Skeletal muscle tissue (tissue), 4 donors: ENCODE measurements around the gene TRPM3. TPM values are rescaled to one million over a fixed set of nuclear protein-coding genes. Genes with fewer than 3 reads are reported as not detected.
"Not testable (repeated sequence)": the region's sequence is repeated elsewhere in the genome, so short reads cannot be mapped to it uniquely, and the experiment has no call there.

Experiments
- H3K27ac ChIP-seq: one replicate; pipeline ENCODE4 v1.7.0; 2013; ENCODE audit warnings: mild to moderate bottlenecking, low read depth, low read length, inconsistent platforms
- H3K27me3 ChIP-seq, 3 donors: one replicate each; pipeline ENCODE4 v1.7.0; 2013; ENCODE audit warnings: low read length in 3 of 3; ENCODE audit not compliant: control insufficient read depth in 3 of 3, insufficient read depth in 3 of 3
- H3K36me3 ChIP-seq, 3 donors: one replicate each; pipeline ENCODE4 v1.7.0; 2013; ENCODE audit warnings: low read length in 3 of 3; ENCODE audit not compliant: control insufficient read depth in 3 of 3, insufficient read depth in 3 of 3
- H3K4me1 ChIP-seq, 3 donors: one replicate each; pipeline ENCODE4 v1.7.0; 2013; ENCODE audit warnings: low read length in 3 of 3, mild to moderate bottlenecking in 3 of 3; ENCODE audit not compliant: control insufficient read depth in 3 of 3, insufficient read depth in 3 of 3
- H3K4me3 ChIP-seq, 3 donors: one replicate each; pipeline ENCODE4 v1.7.0; 2013; ENCODE audit warnings: low read length in 3 of 3
- H3K9ac ChIP-seq, 3 donors: one replicate each; pipeline ENCODE4 v1.7.0; 2013; ENCODE audit warnings: low read length in 3 of 3, mild to moderate bottlenecking in 3 of 3, moderate library complexity in 2 of 3, low read depth in 1 of 3
- H3K9me3 ChIP-seq, 3 donors: one replicate each; pipeline ENCODE4 v1.7.0; 2013; ENCODE audit warnings: low read length in 3 of 3; ENCODE audit not compliant: control insufficient read depth in 3 of 3
- total RNA-seq: library from RNA; depleted of rRNA; stranded (reverse); fragments of >200 nt; gene quantifications from one replicate; pipeline ENCODE4 v1.2.3, GENCODE V29; 2014
- donor health status: Osteomylitis.

Gene TRPM3
- total RNA-seq, 1 donor from 2014 or later, result 1.6 TPM

DNA sequence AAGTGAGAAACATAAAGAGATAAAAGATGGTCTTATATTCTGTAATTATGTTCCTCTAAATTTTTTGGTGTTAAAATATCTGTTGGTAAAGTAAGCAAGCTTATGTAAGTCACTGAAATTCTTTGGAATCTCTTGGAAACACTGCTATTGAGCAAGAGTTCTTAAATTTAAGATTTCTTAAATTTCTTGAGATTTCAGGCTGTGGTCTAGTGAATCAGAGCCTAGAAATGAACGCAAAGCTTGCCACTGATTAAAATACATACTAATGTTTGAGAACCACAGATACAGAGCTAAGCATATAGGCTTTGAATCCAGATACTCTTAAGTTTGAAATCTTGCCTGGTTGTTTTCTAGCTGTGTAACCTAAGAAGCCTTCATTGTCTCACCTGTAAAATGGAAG is 133.4 kb downstream of the TRPM3 start:
- Histone ChIP-seq H3K4me1 (no peaks in the 10 kb centered on the region), H3K9me3 (no peaks in the 10 kb centered on the region), H3K9ac (no peak overlapping the region), H3K36me3 (no peaks in the 10 kb centered on the region), H3K27me3 (no peaks in the 10 kb centered on the region), H3K4me3 (no peak overlapping the region), H3K27ac (no peak overlapping the region)

DNA sequence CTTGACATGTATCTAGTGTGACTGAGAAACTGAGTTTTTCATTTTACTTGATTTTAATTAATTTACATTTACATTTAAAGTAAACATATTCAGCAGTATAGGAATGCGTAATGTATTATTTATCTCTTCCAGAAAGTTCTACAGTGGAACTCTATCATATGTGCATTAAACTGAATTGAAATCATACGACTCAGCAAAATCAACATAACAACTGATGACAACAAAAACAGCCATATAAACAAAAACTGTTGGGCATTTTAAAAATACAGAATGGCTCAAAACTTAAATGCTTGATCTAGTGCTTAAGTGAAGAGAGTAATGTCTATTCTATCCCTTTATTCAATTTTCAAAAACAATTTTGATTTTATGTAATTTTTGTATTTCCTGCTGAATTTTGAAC is 134.4 kb downstream of the TRPM3 start:
- H3K4me1 ChIP-seq, result no peaks in the 10 kb centered on the region
- H3K4me3 ChIP-seq, result no peak overlapping the region
- H3K9ac ChIP-seq, result no peak overlapping the region
- no peaks in the 10 kb centered on the region for H3K9me3 ChIP-seq
- H3K27me3 ChIP-seq, result no peaks in the 10 kb centered on the region
- no peak overlapping the region for H3K27ac ChIP-seq
- no peaks in the 10 kb centered on the region for H3K36me3 ChIP-seq

- no peaks in the 10 kb centered on the region for H3K27me3 ChIP-seq
- no peaks in the 10 kb centered on the region for H3K36me3 ChIP-seq
- no peak overlapping the region for H3K27ac ChIP-seq
- H3K4me3 ChIP-seq, result no peak overlapping the region
- no peaks in the 10 kb centered on the region for H3K9me3 ChIP-seq
- H3K9ac ChIP-seq, result no peak overlapping the region
- no peaks in the 10 kb centered on the region for H3K4me1 ChIP-seq
These were observed 137.6 kb downstream of the TRPM3 start for GRCh38 chr9:70983723-70984295.

GRCh38 chr9:70981312-70981711 is 140.1 kb downstream of the TRPM3 start:
- no peaks in the 10 kb centered on the region for H3K4me1 ChIP-seq
- H3K4me3 ChIP-seq, result no peak overlapping the region
- no peaks in the 10 kb centered on the region for H3K27me3 ChIP-seq
- H3K9ac ChIP-seq, result no peak overlapping the region
- no peaks in the 10 kb centered on the region for H3K9me3 ChIP-seq
- no peaks in the 10 kb centered on the region for H3K36me3 ChIP-seq
- H3K27ac ChIP-seq, result no peak overlapping the region

GRCh38 chr9:70979966-70980365 is 141.5 kb downstream of the TRPM3 start:
- H3K36me3 ChIP-seq, result no peaks in the 10 kb centered on the region
- H3K9me3 ChIP-seq, result no peaks in the 10 kb centered on the region
- H3K4me3 ChIP-seq, result no peak overlapping the region
- H3K27ac ChIP-seq, result no peak overlapping the region
- H3K9ac ChIP-seq, result no peak overlapping the region
- H3K4me1 ChIP-seq, result no peaks in the 10 kb centered on the region
- no peaks in the 10 kb centered on the region for H3K27me3 ChIP-seq

GRCh38 chr9:70978085-70978484 is 143.3 kb downstream of the TRPM3 start:
- H3K36me3 ChIP-seq, result no peaks in the 10 kb centered on the region
- H3K4me3 ChIP-seq, result no peak overlapping the region
- H3K27ac ChIP-seq, result no peak overlapping the region
- H3K9me3 ChIP-seq, result no peaks in the 10 kb centered on the region
- H3K9ac ChIP-seq, result no peak overlapping the region
- H3K4me1 ChIP-seq, result no peaks in the 10 kb centered on the region
- H3K27me3 ChIP-seq, result no peaks in the 10 kb centered on the region

- Histone ChIP-seq H3K9me3 (no peaks in the 10 kb centered on the region), H3K27ac (no peak overlapping the region), H3K36me3 (no peaks in the 10 kb centered on the region), H3K27me3 (no peaks in the 10 kb centered on the region), H3K4me3 (no peak overlapping the region), H3K9ac (no peak overlapping the region), H3K4me1 (no peaks in the 10 kb centered on the region)
These were observed 145.6 kb downstream of the TRPM3 start for GRCh38 chr9:70975821-70976220.

- Histone ChIP-seq H3K9ac (no peak overlapping the region), H3K4me3 (no peak overlapping the region), H3K27ac (no peak overlapping the region), H3K9me3 (no peaks in the 10 kb centered on the region), H3K36me3 (no peaks in the 10 kb centered on the region), H3K4me1 (no peaks in the 10 kb centered on the region), H3K27me3 (no peaks in the 10 kb centered on the region)
These were observed 149.7 kb downstream of the TRPM3 start for GRCh38 chr9:70971723-70972122.

- H3K9me3 ChIP-seq, H3K4me1 ChIP-seq, H3K27me3 ChIP-seq, H3K27ac ChIP-seq, H3K36me3 ChIP-seq, H3K9ac ChIP-seq, H3K4me3 ChIP-seq: not testable (repeated sequence)
These were observed 155.0 kb downstream of the TRPM3 start for GRCh38 chr9:70966380-70966779.

GRCh38 chr9:70964861-70965260 is 156.6 kb downstream of the TRPM3 start:
- Histone ChIP-seq H3K36me3 (no peaks in the 10 kb centered on the region), H3K27me3 (no peaks in the 10 kb centered on the region), H3K4me1 (no peaks in the 10 kb centered on the region), H3K9me3 (no peaks in the 10 kb centered on the region), H3K4me3 (no peak overlapping the region), H3K9ac (no peak overlapping the region), H3K27ac (no peak overlapping the region)

DNA sequence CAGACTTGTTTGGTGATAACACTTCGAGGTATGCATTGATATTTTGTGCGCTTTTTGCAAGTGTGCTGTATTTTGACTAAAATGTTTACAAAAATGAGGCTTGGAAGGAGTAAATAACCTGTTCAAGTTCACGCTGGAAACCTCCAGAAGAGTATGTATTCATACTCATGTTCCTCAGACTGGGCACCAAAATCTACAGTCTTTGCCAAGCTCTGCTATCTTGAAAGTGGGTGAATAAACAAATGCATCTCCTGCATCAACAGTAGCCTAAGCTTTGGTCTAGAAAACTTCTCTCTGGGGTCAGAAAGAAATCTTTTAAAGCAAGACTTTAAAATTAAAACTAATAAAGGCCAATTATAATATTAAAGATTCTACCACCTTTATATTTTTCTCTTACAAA is 157.9 kb downstream of the TRPM3 start:
- no peak overlapping the region for H3K4me3 ChIP-seq
- no peaks in the 10 kb centered on the region for H3K36me3 ChIP-seq
- H3K9me3 ChIP-seq, result no peaks in the 10 kb centered on the region
- no peaks in the 10 kb centered on the region for H3K4me1 ChIP-seq
- H3K27ac ChIP-seq, result no peak overlapping the region
- no peaks in the 10 kb centered on the region for H3K27me3 ChIP-seq
- no peak overlapping the region for H3K9ac ChIP-seq
